GM18526 (cell line): Measurements from ENCODE around the gene HOXA7.

Experiments used
- POLR2A ChIP-seq: IDR thresholded peaks from 3 replicates; pipeline ENCODE4 v1.6.1; 2011; ENCODE audit not compliant: insufficient read length; ENCODE audit errors: extremely low read depth

Gene HOXA7

DNA sequence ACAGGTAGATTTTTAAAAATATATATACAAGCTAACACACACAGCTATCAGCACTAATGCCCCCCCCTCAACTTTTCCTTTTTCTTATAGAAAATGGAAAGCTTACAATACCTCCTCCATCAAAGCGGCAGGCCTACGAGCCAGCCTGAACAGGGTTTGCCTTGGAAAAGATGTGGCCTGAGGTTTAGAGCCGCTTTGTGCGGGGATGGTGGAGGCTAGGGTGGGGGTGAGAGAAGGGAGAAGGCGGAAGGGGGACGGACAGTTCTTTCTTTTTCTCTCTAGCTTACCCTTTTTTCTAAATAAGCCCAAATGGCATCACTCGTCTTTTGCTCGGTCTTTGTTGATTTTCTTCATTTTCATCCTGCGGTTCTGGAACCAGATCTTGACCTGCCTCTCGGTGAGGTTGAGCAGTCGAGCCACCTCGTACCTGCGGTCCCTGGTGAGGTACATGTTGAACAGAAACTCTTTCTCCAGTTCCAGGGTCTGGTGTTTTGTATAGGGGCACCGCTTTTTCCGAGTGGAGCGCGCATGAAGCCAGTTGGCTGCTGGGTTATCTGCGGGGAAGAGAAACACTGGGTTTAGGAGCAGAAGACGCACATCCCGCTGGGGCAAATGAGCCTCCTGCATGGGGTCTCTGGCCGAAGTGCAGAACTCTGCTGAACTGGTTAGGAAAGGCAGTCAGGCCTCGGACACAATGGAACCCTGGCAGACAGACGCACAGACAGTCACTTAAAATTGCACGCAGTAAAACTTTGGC, 7.0 kb upstream of the HOXA7 start:
- TF ChIP-seq POLR2A = no peak

DNA sequence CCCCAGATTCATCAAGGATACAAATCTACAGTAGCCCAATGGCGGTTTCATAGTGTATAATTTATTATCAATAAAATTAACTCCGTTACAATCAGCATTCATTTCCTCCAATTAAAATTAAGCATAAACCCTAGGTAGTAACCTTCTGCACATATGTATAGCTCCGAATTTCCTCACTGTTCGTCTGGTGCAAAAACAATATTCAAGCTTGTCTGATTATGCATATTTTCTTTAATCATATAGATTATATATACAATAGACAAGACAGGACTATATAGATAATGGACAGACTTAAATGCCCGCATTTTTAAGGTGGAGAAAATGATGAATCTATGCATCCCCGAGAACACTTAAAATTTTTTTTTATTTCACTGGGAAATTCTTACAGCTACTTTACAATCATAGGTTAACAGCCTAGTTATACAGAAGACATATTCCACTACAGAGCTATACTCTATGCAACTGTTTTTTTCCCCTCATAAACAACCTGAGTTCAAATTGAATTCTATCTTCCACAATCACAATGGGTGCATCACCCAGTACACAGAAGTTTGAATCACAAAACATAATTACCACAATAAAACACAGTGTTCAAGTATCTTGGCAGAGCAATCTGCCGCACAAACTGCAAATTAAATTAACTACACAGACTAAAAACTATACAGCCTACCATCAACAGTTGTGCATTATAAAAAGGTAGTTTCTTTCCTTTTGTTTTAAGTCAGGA, 6.2 kb upstream of the HOXA7 start:
- TF ChIP-seq POLR2A = no peak

- no peak for TF ChIP-seq POLR2A
Observed at GRCh38 chr7:27161721-27162560, 5.5 kb upstream of the HOXA7 start.

GRCh38 chr7:27161214-27161720, 4.8 kb upstream of the HOXA7 start:
- TF ChIP-seq POLR2A = no peak

- no peak for TF ChIP-seq POLR2A
Observed at GRCh38 chr7:27160546-27161213, 4.2 kb upstream of the HOXA7 start.

DNA sequence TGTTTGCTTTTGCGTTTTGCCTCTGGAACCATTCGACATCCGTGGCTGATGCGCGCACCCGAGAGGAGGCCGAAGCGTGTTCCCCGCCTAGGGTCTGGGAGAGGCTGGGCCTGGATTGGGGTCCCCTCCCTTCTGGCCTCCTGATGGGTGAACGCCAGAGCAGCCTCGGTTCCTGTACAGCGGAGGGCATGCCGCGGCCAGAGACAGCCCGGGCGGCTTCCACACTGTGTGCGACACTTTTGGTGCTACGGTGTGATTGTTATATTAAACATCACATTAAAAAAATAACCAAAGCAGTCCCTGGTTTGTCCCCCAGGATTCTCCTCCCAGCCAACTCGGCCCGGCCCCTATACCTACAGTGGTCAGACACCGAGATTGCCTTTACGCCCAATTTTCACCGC, 3.7 kb upstream of the HOXA7 start:
- no peak for TF ChIP-seq POLR2A

GRCh38 chr7:27159266-27160144, 3.0 kb upstream of the HOXA7 start:
- TF ChIP-seq POLR2A = no peak

GRCh38 chr7:27158436-27159265, 2.2 kb upstream of the HOXA7 start:
- no peak for TF ChIP-seq POLR2A

DNA sequence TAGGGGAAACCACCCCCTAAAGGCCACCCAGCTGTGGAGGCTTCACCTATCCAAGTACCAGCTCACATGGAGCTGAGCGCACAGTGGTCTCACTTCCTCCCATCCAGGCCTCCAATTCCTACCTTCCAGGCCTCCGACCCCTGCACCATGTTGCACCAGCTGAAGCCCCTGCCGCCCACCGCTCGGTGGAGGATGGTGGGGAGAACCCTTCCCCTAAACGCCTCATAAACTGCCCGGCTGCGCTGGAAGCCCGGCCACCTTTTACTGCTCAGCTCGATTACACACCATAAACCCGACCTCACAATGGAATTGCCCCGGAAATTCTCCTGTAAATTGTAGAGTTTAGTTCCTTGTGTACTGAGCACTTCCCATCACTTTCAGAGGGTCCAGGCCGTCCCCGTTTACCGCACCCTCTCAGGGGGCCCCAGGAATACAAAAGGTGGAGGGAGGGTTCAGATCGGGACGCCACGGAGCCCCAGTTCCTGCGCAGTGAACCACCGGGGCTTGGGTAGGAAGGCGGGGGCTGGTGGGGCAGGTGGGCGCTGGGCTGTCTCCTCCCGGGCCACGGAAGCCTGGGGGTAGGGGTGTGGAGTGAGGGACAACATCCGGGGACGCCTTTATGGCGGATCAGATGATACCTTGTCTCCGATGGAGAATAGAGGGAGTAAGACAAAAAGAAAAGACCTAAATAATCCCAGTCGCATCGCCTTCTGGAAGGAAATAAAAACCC, 1.4 kb upstream of the HOXA7 start:
- no peak for TF ChIP-seq POLR2A

DNA sequence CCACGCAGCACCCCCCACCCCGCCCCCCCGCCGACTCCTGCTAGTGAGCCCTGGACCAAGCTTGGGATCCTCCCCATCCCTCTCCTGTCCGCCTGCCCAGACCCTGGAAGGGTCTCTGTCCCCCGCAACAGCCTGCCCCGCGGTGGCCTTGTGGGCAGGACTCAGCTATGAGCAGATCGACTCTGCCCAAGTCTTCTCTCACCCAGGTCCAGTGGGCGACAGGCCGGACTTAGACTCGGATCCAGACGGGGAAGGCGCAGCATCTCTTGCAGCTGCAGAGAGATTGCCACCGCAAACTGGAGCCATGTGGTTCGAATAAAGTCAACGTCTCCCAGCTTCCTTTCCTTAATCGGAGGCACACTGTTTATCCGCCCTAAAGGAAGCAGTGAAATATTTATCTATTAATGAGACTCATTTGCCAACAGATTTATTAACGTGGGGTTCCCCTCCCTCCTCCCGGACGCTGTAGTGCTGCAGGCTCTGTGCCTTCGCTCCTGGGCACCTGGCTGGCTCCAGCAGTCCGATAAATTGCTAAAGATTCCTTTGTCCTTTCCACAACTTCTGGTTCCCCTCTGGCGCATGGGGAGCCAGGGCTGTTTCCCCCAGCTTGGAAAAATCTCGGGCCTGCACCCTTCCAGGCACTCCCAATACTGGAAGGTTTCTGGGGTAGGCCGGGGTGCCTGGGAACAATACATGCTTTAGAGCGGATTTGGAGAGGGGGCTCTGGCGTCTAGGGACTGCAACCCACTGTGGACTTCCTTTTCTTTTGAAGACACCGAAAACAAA, 634 bp upstream of the HOXA7 start:
- TF ChIP-seq POLR2A = no peak

DNA sequence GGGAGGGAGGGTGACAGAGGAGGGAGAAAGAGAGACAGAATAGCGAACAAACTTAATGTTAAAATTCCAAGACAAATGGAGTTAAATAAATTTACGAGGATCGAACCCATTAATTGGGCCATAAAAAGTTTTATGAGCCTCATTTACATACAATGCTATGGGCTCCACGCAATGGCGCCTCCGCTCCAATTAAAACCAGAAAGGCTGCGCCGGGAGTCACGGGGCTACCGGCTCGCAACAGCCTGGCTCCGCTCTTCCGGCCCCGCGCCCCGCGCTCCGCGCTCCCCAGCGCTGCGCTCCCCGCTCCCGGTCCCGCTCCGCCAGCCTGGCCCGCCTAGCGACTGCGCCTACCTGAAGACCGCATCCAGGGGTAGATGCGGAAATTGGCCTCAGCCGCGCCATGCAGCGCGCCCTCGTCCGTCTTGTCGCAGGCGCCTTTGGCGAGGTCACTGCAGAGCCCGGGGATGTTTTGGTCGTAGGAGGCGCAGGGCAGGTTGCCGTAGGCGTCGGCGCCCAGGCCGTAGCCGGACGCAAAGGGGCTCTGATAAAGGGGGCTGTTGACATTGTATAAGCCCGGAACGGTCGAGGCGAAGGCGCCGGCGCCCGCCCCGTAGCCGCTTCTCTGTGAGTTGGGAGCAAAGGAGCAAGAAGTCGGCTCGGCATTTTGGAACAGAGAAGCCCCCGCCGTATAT, 513 bp downstream of the HOXA7 start:
- TF ChIP-seq POLR2A = no peak
